IPS-NIHi7 (cell line): ENCODE data around the gene DLX2.

Experiments
- DNase-seq: peaks from one replicate; pipeline ENCODE4 v3.0.0; 2012; ENCODE audit warnings: mixed read lengths; ENCODE audit errors: extremely low spot score

The DLX2 gene

GRCh38 chr2:172107690-172108586 lies 5.2 kb upstream of the DLX2 start:
- no peak for DNase-seq

- peak; percentile 60 for DNase-seq
These were observed 3.6 kb upstream of the DLX2 start for GRCh38 chr2:172106108-172106961.

GRCh38 chr2:172105471-172106107 lies 2.9 kb upstream of the DLX2 start:
- no peak for DNase-seq

GRCh38 chr2:172103471-172104272 lies 972 bp upstream of the DLX2 start:
- DNase-seq = peak; percentile 77

- no peak for DNase-seq
These were observed 794 bp downstream of the DLX2 start for GRCh38 chr2:172101821-172102390.

- DNase-seq = no peak
These were observed 1.5 kb downstream of the DLX2 start for GRCh38 chr2:172100935-172101820.

GRCh38 chr2:172100080-172100934 lies 2.4 kb downstream of the DLX2 start:
- peak; percentile 13 for DNase-seq

GRCh38 chr2:172099472-172100079 lies 3.1 kb downstream of the DLX2 start:
- DNase-seq = no peak

GRCh38 chr2:172098650-172099471 lies 3.8 kb downstream of the DLX2 start:
- DNase-seq = peak; percentile 30

- no peak for DNase-seq
These were observed 4.4 kb downstream of the DLX2 start for GRCh38 chr2:172098287-172098649.

GRCh38 chr2:172097557-172098131 lies 5.1 kb downstream of the DLX2 start:
- no peak for DNase-seq

- peak; percentile 44 for DNase-seq
These were observed 5.8 kb downstream of the DLX2 start for GRCh38 chr2:172096626-172097547.

GRCh38 chr2:172095905-172096625 lies 6.6 kb downstream of the DLX2 start:
- DNase-seq = peak; percentile 20

- peak; percentile 56 for DNase-seq
These were observed 7.4 kb downstream of the DLX2 start for GRCh38 chr2:172095146-172095904.
